Fibroblast of skin of right quadriceps (primary cell): Measurements from ENCODE around the gene SLC41A1.

Source experiments
- DNase-seq: peaks from one replicate; pipeline ENCODE4 v3.0.0-alpha.2; 2013

The SLC41A1 gene

DNA sequence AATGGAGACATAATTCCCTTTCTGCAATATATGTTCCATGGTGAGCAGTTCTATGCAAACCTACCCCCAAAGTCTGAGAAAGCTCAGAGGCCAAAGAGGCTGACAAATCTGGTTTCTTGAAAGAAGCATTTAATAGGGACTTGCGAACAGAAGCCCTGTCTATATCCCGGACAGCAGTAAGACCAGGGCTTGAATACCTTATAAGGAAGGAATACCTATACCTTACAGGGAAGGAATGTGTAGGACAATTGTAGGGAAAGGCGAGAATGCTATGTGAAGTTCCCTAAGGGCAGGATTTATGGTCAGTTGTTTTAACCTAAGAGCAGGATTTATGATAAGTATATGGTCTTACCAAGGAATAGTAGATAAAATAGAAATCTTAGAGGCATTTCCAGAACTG is 5.0 kb upstream of the SLC41A1 start:
- no peak for DNase-seq

DNA sequence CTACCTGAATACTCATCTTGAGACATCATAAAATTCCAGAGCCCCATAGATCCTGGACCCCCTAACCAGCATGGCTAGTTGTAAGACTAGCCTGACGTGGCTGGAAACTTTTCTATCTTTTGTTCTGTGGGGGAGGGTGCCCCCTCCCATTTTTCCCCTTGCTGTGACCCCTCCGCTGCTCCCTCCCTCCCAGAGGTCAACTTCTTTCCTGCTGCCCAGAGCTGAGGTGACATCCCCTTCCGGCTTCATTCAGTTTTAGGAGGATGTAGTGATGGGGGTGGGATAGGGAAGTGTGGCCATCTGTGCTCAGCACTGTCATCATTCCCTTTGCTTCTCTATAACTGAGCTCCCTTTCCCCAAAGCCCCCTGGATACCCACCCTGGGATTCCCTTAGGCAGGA is 4.4 kb upstream of the SLC41A1 start:
- no peak for DNase-seq

DNA sequence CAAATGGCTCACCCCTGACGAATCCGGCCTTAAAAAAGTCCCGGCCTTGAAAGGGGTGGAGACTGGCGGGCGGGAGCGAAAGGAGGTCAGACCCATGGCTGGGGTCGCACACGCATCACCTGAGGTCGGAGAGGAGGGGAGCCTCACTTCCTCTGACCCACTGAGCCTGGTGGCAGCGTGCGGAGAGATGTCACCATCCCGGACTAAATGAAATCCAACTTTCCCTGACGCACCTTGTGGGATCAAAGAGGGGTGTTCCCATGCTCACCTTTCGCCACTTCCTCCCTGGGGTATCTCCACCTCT is 709 bp upstream of the SLC41A1 start:
- DNase-seq: peak; percentile 67

DNA sequence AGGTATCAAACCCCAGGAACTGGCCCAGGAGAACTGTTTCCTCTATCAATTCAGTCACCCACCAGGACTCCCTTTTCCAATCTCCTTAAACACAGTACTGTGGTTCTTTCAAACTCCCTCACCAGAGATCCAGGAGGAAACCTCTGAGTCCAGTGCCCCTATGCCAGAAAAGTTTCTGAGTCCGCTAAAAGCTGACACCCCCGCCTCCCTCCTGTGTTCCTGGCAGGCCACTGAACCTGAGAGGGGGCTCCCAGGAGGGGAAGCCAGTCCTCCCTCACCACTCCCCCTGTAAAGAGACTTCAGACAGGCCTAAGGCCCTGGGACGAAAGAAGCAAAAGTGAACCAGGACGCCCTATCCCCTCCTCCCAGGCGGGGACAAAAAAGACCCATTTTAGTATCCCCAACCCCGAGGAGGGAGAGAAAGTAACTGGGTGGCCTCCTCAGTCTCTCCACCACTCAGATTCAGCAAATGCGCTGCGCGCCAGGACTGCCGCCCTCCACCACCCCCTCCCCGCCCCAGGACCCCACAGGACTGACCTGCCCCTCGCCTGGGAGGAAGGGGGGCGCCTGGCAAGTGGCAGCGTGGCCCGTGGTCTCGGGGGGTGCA is 624 bp downstream of the SLC41A1 start:
- DNase-seq: peak; percentile 17

DNA sequence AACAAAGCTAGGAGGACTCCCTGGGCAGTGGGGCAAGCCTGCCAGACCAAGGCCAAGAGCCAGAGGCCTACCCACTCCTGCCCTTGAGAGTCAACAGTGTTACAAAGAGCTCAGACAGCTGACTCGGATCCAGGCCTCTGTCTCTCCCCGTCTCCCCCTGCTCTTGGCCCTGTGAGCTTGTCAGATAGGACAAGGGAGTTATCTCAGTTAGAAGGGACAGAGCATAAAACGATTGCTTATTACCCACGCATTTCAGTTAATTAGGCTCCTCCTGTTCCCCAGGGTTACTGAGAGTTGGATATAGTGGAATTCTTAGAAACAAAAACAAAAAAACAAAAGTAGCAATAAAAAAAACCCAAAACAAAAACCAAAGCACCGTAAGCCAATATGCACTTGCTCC is 1.3 kb downstream of the SLC41A1 start:
- DNase-seq: no peak

DNA sequence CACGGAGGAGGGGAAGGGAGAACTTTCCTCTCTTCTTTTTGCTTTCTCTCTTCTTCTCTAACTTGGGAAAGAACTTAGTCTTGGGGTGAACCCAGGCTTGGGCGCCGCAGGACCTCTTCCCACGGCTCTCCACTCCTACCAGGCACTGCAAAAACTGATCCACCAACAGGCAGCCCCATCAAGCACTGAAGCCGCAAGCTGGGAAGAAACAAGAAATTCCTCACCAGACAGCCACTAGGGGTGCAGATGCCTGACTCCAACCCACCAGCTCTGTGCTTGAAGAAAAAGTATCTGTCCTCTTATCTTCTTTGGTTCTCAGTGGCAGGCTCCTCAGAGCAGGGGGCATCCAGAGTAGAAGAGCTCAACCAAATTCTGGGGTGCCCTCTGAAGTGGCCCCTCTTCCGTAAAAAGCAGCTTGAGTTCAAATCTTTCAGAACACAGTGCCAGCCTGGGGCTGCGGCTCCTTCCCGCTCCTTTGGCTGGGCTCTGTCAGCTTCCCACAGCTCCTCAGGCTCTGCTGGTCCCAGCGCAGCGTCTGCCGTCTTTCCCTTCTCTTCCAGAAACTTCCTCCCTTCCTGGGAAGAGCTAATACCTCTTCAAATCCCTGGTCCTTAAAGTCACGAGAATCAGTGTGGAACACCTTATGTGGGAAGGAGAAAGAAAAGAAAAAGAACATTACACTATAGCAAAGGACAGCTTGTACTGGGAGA is 2.4 kb downstream of the SLC41A1 start:
- DNase-seq: peak; percentile 11

DNA sequence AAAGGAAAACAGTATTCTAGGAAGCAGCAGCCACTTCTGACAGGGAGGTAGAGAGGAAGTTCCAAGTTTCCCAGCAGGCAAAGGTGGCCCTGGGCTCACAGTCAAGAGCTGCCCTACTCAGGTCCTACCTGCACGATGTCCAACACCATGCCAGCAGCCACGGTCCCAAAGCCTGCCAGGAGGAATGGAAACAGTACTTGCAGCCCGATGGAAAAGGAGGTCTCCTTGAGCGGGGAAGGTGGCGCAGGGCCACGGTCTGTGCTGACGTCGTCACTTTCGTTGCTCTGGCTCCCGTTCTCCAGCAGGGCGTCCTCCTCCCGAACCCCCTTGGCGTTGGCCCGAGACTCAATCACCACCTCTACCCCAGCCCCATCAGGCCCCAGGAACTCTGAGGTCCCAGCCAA is 3.1 kb downstream of the SLC41A1 start:
- no peak for DNase-seq

DNA sequence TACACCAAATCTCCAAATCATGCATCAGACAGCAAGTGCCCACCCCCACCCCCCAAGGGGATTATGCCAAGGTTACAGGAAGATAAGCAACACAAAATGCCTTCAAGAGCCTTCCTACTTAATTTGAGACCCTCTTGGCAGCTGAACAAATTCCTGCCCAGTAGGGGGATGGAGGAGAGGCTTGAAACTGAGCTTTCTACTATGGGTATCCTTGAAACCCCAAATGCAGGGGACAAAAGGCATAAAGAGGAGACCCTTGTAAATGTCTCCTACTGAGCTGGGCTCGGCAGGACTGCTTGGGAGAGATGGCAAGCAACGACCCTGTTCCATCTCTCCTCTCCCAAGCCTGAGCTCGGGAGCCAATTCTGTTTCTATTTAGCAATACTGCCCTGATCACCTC is 3.5 kb downstream of the SLC41A1 start:
- no peak for DNase-seq

DNA sequence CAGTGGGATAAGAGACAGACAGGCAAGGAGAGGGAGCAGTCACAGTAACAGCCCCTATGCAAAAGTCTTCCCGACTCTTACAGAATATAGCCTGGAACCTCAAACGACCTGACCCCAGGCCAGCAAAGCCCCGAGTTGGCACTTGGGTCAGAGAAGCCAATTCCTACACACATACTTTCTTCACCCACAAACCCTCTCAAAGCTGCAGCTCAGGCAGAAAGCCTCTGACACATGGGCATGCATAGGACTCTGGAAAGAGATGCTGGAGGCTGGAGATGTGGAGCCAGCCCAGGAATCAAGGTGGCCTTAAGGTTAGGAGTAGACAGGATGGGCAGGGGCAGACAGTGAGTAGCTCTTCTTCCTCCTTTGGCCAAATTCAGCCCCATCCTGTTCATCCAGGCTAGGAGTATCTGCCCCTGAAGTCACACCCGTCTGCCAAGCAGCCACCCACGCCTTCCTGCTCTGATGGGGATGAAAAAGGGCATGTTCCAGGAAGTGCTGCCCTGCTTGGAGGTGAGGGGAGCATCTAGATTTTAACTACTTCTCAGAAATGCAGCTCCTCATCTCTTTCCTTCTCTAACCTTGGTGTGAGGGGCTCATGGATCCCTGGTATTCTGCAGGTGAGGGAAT is 7.8 kb downstream of the SLC41A1 start:
- DNase-seq: no peak

DNA sequence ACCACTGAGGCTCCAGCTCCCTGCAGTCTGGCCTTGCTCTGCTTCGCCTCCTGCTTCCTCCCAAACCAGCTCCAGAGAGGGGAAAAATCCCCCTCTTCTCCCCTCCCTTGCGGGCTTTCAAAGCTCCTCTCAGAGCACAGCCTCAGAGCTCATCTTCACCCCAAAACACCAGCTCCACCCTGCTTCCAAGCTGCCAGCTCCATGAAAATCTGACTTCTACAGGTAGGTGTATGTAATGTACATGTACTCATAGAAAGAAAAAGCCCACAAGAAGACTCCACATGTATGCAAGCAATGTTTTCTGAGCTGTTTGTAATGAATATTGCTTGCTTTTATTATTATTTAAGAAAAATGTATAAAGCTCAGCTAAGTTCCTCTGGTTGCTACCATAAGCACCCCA is 8.4 kb downstream of the SLC41A1 start:
- no peak for DNase-seq

DNA sequence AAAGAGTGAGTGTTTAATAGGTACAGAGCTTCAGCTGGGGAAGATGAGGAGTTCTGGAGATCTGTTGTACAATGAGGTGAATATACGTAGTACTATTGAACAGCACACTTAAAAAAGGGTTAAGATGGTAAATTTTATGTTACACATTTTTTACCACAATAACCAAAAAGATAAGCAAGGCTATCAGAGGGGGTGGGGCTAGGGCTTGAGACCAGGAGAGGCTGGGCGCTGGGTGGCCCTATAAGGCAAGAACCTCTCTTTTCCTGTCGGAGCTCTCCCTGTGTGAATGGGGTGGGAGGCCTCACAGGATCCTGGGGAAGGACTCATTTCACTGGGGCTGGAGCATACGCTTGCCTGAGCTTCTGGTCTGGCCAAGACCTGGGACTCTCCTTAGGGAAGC is 9.0 kb downstream of the SLC41A1 start:
- no peak for DNase-seq

DNA sequence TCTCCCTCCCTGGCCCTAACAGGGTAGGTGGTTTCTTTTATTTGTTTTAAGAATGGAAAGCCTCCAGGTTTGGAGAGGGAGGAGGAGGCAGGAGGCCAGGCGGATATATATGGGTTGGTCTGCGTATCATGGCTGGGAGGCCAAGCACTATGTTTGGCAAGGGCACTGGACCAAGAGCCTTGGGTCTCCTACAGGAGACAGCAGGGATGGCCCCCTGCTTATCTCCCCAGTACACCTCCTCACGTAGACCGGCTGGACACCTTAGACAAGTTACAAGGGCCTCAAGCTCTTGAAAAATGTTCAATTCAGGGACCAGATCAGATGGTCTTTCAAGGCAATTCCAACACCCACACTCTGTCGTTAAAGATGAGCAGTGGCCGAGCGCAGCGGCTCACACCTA is 10.9 kb downstream of the SLC41A1 start:
- no peak for DNase-seq

DNA sequence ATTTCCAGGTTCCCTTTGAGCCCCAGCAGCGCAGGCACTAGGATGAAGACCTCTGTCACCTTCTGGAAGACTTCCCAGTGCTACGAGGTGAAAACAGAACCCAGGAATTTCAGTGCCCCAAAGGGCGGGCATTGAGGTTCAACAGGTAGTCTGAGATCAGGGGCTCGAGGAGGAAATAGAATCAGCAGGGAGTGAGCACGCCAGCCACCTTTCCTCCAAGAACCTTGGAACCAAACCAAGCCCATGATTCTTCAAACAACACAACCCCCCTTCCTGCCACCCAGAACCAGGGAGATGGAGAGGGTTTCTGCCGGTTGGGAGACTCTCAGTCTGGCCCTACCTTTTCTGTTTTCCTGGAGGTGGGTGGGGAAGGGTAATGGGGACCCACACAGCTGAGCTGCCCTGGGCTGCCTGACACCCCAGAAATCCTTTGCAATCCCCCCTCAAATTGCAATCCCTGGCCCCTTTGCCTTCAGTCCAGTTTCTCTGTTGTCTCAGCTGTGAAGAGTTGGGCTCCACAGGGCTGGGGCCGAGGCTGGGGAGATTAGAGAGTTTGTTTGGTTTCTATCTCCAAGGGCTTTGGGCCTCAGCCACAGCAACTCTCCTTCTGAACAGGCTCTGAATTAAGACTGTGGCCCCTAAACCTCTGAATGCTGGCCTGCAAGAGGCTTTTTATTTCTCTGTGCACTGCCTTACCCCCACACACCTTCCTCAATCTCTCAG is 11.9 kb downstream of the SLC41A1 start:
- DNase-seq: no peak

DNA sequence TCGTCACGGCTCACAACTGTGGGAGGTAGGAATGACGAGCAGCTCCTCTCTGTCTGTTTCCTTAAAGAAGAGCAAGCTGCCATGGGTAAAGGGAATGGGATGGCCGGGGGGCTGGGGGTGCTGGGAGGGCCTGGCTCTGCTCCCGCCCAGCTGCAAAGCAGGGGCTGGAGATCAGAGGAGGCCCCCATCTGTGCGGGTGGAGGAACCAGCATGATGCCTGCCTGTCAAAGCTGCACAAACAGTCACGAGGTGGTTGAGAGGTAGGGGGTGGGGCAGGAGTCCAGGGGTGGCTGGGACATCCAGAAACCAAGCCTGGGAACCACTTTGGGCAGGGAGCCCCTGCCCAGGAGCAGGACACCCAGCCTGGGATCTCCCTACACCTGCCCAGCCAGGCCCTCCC is 12.6 kb downstream of the SLC41A1 start:
- DNase-seq: no peak

DNA sequence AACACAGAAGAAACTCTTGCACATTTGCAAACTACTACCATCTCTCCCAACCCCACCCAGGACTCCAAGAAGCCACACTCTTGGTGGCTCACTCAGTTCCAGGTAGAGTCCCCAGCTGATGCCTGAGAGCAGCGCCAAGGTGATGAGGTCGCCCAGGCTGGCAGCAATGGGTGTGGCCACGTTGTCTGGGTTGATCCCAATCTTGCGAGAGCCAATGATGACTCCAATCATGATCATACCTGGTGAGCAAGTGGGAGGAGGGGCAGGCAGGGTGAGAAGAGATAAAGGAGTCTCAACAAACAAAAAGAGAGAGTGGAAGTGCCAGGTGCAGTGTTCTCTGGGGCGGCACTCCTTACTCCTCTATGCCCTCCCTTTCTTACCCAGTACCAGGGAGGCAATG is 14.4 kb downstream of the SLC41A1 start:
- no peak for DNase-seq

DNA sequence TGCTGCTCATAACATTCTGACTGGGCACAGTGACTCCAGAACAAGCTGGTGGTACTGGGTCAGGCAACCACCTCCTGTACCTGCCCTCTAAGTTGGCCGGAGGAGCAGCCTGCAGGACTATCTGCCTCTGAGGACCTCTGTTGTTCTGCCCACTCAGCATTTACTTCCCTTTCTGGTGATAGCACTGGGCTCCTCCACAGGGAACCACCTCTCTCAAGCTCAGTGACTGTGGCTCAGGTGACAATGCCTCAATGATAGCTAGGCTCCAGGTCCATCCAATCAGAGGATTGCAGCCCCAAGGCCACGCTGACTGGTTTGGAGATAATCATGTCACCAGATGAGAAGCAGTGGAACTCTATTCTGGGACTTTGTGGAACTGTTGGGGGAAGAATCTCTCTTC is 15.8 kb downstream of the SLC41A1 start:
- no peak for DNase-seq

DNA sequence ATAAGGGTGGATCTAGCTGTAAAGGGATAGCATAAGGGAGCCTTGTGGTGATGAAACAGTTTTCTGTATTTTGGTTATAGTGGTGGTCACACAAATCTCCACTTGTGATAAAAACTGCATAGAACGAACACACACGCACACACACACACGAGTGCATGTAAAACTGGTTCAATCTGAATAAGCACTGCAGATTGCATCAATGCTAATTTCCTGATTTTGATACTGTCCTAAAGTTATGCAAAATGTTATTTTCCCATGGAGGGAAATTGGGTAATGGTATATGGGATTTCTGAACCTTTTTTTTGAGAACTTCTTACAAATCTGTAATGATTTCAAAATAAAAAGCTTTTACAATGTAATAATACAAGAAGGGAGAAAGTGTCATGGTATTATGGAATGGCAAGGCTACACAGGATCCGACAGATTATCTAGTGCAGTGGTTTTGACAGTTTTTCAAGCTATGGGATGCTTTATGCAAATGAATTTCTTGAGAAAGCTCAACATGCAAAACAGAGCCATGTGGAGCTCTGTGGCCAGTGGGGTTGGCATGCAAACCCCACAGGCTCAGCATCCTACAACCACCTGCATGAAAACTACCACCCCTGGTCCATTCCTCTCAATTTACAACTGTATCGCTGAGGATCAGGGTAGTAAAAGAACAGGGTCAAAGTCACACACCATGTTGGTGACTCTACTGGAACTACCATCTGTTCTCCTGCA is 18.8 kb downstream of the SLC41A1 start:
- no peak for DNase-seq

DNA sequence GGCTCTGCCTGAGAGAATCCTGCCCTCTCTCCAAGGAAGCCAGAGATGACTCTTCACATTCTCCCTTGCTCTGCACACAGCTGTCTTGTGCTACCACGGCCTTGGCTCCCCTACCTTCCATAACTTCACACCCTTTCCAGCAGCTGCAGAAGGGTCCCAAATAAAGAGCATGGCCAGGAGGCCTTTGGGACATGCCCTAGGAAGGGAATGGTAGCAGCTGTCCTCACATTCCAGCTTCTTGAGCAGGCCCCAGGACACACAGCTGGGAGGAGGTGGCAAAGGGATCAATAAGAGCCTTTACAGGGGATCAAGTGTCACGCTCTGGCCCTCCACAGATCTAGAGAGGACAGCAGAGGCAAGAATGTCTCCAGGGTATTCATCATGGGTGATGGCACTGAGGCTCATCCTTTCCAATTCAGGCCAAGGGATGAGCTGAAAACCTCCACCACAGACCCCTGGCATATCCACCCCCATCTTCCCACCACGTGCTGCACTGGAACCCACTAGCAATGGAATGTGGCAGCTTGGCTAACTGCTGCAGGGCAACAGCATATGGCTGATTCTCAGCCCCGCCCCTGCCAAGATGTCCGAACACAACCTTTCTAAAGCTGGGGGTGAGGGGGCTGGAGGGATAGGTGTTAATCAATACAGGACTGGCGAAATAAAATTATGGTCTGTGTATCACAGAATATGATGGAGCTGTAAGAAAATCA is 19.9 kb downstream of the SLC41A1 start:
- no peak for DNase-seq

DNA sequence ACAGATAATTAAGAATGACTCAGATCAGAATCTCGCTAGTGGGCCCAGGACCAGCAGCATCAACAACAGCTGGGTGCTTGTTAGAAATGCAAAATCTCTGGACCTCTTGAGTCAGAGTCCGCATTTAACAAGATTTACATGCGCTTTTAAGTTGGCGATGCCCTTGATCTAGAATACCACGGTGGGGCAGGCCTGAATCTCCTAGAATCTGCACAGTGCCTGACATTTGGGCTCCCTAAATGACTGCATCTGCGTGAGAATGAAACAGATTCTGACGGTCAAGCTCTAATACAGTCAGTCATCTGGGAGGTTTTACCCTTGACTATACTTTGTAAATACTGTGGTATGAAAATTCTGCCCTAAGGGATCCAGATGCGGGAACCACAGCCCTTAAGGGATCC is 20.5 kb downstream of the SLC41A1 start:
- DNase-seq: no peak

DNA sequence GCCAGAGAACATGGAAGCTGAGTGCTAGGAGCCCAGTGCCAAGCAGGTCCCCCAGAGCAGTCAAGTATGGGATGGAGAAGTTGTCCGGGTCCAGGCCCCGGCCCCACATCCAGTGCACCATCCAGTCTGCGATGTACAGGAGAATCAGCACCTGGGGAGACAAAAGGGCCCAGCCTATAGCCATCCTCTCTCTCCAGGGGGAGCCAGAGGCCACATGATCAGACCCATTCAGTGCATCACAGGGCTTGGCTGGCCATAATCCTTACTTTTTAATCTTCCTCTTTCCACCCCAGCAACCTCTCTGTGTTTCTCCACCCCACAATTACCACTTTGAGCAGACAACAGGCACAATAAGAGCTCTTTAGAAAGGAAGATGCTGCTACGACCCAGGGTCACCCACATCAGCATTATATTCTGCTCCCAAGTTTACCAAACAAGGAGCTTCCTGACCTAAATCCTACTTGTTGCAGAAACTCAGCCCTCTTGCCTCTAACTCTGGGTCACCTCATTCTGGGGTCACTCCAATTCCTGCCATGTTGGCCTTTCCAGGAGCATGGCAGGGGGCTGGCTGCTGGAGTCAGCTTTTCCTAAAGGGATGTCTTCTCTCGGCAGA is 21.3 kb downstream of the SLC41A1 start:
- peak; percentile 48 for DNase-seq

DNA sequence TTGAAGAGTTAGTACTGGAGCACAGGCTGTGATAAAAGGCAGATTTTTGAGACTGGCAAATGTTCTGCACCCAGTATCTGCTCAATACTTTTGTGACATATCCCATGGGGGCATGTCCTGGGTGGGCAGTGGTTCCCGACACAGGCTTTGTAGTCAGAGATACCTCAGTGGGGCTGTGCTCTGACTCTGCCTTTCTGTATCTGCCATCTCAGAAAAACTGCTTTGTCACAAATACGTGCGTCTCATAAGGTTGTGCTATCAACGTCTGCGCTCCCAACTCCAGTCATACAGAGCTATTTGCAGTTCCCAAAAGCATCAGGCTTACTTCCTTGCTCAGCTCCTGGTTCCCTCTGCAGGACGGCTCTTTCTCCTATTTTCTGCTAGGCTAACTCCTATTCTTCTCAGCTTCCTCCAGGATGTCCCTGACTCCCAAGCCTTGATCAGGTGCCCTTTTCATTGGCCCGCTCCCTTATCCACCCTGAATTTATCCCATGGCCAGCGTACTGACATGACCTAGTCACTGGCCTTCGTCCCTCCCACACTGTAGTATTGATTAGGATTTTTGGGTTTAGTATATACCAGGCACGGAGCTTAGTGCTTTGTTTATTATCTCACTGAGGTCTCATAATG is 25.6 kb downstream of the SLC41A1 start:
- DNase-seq: no peak

DNA sequence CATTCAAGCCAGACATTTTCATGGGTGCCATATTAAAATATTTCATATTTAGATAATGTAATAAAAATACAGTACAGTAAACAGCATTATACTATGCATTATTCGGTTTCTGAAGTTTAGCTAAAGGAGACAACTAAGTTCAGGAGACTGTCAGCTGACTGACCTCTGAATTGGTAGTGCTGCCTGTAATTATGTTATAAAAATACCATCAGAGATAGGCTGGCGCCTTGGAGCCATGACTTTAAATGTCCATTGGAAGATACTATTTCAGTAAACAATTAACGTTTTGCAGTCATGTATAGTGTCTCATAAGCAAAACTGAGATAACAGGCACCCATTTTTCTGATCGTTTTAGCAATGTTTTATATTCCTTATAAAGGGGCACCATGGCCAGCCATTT is 26.4 kb downstream of the SLC41A1 start:
- no peak for DNase-seq
